ENCODE measurements around the gene IL20RB. TPM values are rescaled to one million over a fixed set of nuclear protein-coding genes. Genes with fewer than 3 reads are reported as not detected.

The IL20RB gene
- total and polyA plus RNA-seq, 4 donors, result 0.14 to 1.3 (median 0.33) TPM

GRCh38 chr3:137020888-137021287 lies 63.1 kb downstream of the IL20RB start:
- Histone ChIP-seq H3K27me3 (ENCODE audit: control insufficient read depth in 4 of 4, insufficient read depth in 4 of 4, low read length in 3 of 4) (no peaks in the 10 kb centered on the region), H3K4me3 (ENCODE audit: low read depth in 1 of 3, low read length in 3 of 3) (no peak overlapping the region), H3K4me1 (ENCODE audit: control insufficient read depth in 4 of 4, insufficient read depth in 4 of 4, low read length in 3 of 4) (peaks cover 7 to 27% (median 23%) of the 10 kb centered on the region in 4 donors), H3K36me3 (ENCODE audit: control insufficient read depth in 4 of 4, insufficient read depth in 3 of 4, low read depth in 1 of 4, low read length in 3 of 4) (no peaks in the 10 kb centered on the region), H3K27ac (ENCODE audit: low read depth in 1 of 2, low read length in 2 of 2) (peak overlapping the region in 1 of 2 donors; percentile 81), H3K9me3 (ENCODE audit: control insufficient read depth in 4 of 4, low read length in 3 of 4) (no peaks in the 10 kb centered on the region), H3K9ac (ENCODE audit: low read depth in 1 of 2, low read length in 2 of 2) (no peak overlapping the region)
- 66% methylated on average over 2 of the region's 2 CpGs for WGBS
- TF ChIP-seq HNF4G (IDR thresholded peaks at IDR 0.05), result no peak
- TF ChIP-seq NR2F2 (IDR thresholded peaks at IDR 0.05), result no peak
- TF ChIP-seq, protein P1, sequence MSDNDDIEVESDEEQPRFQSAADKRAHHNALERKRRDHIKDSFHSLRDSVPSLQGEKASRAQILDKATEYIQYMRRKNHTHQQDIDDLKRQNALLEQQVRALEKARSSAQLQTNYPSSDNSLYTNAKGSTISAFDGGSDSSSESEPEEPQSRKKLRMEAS (IDR thresholded peaks at IDR 0.05), result no peak
- no peak for TF ChIP-seq FOXA1 (IDR thresholded peaks at IDR 0.05)
- TF ChIP-seq ATF3 (IDR thresholded peaks at IDR 0.05), result no peak
- no peak for TF ChIP-seq RAD21 (IDR thresholded peaks at IDR 0.05)
- TF ChIP-seq HNF4A (conservative IDR thresholded peaks at IDR 0.05), result no peak
- no peak for TF ChIP-seq RXRA (IDR thresholded peaks at IDR 0.05)
- no peak for TF ChIP-seq TAF1 (conservative IDR thresholded peaks at IDR 0.05)
- TF ChIP-seq FOXA2 (IDR thresholded peaks at IDR 0.05), result no peak
- TF ChIP-seq CTCF (IDR thresholded peaks at IDR 0.05; ENCODE audit: low read depth, low read length, missing input control), result no peak
- no peak for TF ChIP-seq SP1 (IDR thresholded peaks at IDR 0.05)
- TF ChIP-seq JUND (IDR thresholded peaks at IDR 0.05), result no peak
- no peak for TF ChIP-seq EGR1 (IDR thresholded peaks at IDR 0.05; ENCODE audit: low read depth in 2 of 2)
- TF ChIP-seq YY1 (IDR thresholded peaks at IDR 0.05), result no peak
- TF ChIP-seq, protein P2, sequence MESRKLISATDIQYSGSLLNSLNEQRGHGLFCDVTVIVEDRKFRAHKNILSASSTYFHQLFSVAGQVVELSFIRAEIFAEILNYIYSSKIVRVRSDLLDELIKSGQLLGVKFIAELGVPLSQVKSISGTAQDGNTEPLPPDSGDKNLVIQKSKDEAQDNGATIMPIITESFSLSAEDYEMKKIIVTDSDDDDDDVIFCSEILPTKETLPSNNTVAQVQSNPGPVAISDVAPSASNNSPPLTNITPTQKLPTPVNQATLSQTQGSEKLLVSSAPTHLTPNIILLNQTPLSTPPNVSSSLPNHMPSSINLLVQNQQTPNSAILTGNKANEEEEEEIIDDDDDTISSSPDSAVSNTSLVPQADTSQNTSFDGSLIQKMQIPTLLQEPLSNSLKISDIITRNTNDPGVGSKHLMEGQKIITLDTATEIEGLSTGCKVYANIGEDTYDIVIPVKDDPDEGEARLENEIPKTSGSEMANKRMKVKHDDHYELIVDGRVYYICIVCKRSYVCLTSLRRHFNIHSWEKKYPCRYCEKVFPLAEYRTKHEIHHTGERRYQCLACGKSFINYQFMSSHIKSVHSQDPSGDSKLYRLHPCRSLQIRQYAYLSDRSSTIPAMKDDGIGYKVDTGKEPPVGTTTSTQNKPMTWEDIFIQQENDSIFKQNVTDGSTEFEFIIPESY (IDR thresholded peaks at IDR 0.05), result no peak
- DNase-seq (ENCODE audit: low spot score), result no peak

- H3K9ac ChIP-seq (ENCODE audit: low read depth in 1 of 2, low read length in 2 of 2), result no peak overlapping the region
- 91% methylated on average over 5 of the region's 5 CpGs for WGBS
- no peaks in the 10 kb centered on the region for H3K9me3 ChIP-seq (ENCODE audit: control insufficient read depth in 4 of 4, low read length in 3 of 4)
- no peak for DNase-seq (ENCODE audit: low spot score)
- no peak overlapping the region for H3K4me3 ChIP-seq (ENCODE audit: low read depth in 1 of 3, low read length in 3 of 3)
- peaks cover 7 to 24% (median 20%) of the 10 kb centered on the region in 4 donors for H3K4me1 ChIP-seq (ENCODE audit: control insufficient read depth in 4 of 4, insufficient read depth in 4 of 4, low read length in 3 of 4)
- H3K36me3 ChIP-seq (ENCODE audit: control insufficient read depth in 4 of 4, insufficient read depth in 3 of 4, low read depth in 1 of 4, low read length in 3 of 4), result no peaks in the 10 kb centered on the region
- H3K27me3 ChIP-seq (ENCODE audit: control insufficient read depth in 4 of 4, insufficient read depth in 4 of 4, low read length in 3 of 4), result no peaks in the 10 kb centered on the region
- TF ChIP-seq YY1 (IDR thresholded peaks at IDR 0.05) (no peak), TAF1 (conservative IDR thresholded peaks at IDR 0.05) (no peak), ATF3 (IDR thresholded peaks at IDR 0.05) (no peak), CTCF (IDR thresholded peaks at IDR 0.05; ENCODE audit: low read depth, low read length, missing input control) (no peak)
- TF ChIP-seq, protein P3, sequence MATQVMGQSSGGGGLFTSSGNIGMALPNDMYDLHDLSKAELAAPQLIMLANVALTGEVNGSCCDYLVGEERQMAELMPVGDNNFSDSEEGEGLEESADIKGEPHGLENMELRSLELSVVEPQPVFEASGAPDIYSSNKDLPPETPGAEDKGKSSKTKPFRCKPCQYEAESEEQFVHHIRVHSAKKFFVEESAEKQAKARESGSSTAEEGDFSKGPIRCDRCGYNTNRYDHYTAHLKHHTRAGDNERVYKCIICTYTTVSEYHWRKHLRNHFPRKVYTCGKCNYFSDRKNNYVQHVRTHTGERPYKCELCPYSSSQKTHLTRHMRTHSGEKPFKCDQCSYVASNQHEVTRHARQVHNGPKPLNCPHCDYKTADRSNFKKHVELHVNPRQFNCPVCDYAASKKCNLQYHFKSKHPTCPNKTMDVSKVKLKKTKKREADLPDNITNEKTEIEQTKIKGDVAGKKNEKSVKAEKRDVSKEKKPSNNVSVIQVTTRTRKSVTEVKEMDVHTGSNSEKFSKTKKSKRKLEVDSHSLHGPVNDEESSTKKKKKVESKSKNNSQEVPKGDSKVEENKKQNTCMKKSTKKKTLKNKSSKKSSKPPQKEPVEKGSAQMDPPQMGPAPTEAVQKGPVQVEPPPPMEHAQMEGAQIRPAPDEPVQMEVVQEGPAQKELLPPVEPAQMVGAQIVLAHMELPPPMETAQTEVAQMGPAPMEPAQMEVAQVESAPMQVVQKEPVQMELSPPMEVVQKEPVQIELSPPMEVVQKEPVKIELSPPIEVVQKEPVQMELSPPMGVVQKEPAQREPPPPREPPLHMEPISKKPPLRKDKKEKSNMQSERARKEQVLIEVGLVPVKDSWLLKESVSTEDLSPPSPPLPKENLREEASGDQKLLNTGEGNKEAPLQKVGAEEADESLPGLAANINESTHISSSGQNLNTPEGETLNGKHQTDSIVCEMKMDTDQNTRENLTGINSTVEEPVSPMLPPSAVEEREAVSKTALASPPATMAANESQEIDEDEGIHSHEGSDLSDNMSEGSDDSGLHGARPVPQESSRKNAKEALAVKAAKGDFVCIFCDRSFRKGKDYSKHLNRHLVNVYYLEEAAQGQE (IDR thresholded peaks at IDR 0.05), result no peak
- TF ChIP-seq, protein P1 (IDR thresholded peaks at IDR 0.05), result no peak
- no peak overlapping the region for H3K27ac ChIP-seq (ENCODE audit: low read depth in 1 of 2, low read length in 2 of 2)
Observed at GRCh38 chr3:137024348-137024747, 66.6 kb downstream of the IL20RB start.
